ENCODE data around the gene CORIN. TPM values are rescaled to one million over a fixed set of nuclear protein-coding genes. Genes with fewer than 3 reads are reported as not detected.

CORIN gene
- total and polyA plus RNA-seq, 2 experiments from 2014 or later: not detected

DNA sequence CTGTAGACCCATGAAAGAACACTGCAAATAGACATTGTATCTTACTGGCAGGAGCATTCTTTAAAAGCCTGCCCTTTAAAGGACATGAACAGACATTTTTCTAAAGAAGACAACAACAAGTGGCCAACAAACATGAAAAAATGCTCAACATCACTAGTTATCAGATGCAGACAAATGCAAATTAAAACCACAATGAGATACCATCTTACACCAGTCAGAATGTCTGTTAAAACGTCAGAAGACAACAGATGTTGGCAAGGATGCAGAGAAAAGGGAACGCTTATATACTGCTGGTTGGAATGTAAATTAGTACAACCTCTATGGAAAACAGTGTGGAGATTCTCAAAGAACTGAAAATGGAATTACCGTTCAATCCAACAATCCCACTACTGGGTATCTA lies 275.6 kb downstream of the CORIN start (continued):
- TF ChIP-seq, protein P1, sequence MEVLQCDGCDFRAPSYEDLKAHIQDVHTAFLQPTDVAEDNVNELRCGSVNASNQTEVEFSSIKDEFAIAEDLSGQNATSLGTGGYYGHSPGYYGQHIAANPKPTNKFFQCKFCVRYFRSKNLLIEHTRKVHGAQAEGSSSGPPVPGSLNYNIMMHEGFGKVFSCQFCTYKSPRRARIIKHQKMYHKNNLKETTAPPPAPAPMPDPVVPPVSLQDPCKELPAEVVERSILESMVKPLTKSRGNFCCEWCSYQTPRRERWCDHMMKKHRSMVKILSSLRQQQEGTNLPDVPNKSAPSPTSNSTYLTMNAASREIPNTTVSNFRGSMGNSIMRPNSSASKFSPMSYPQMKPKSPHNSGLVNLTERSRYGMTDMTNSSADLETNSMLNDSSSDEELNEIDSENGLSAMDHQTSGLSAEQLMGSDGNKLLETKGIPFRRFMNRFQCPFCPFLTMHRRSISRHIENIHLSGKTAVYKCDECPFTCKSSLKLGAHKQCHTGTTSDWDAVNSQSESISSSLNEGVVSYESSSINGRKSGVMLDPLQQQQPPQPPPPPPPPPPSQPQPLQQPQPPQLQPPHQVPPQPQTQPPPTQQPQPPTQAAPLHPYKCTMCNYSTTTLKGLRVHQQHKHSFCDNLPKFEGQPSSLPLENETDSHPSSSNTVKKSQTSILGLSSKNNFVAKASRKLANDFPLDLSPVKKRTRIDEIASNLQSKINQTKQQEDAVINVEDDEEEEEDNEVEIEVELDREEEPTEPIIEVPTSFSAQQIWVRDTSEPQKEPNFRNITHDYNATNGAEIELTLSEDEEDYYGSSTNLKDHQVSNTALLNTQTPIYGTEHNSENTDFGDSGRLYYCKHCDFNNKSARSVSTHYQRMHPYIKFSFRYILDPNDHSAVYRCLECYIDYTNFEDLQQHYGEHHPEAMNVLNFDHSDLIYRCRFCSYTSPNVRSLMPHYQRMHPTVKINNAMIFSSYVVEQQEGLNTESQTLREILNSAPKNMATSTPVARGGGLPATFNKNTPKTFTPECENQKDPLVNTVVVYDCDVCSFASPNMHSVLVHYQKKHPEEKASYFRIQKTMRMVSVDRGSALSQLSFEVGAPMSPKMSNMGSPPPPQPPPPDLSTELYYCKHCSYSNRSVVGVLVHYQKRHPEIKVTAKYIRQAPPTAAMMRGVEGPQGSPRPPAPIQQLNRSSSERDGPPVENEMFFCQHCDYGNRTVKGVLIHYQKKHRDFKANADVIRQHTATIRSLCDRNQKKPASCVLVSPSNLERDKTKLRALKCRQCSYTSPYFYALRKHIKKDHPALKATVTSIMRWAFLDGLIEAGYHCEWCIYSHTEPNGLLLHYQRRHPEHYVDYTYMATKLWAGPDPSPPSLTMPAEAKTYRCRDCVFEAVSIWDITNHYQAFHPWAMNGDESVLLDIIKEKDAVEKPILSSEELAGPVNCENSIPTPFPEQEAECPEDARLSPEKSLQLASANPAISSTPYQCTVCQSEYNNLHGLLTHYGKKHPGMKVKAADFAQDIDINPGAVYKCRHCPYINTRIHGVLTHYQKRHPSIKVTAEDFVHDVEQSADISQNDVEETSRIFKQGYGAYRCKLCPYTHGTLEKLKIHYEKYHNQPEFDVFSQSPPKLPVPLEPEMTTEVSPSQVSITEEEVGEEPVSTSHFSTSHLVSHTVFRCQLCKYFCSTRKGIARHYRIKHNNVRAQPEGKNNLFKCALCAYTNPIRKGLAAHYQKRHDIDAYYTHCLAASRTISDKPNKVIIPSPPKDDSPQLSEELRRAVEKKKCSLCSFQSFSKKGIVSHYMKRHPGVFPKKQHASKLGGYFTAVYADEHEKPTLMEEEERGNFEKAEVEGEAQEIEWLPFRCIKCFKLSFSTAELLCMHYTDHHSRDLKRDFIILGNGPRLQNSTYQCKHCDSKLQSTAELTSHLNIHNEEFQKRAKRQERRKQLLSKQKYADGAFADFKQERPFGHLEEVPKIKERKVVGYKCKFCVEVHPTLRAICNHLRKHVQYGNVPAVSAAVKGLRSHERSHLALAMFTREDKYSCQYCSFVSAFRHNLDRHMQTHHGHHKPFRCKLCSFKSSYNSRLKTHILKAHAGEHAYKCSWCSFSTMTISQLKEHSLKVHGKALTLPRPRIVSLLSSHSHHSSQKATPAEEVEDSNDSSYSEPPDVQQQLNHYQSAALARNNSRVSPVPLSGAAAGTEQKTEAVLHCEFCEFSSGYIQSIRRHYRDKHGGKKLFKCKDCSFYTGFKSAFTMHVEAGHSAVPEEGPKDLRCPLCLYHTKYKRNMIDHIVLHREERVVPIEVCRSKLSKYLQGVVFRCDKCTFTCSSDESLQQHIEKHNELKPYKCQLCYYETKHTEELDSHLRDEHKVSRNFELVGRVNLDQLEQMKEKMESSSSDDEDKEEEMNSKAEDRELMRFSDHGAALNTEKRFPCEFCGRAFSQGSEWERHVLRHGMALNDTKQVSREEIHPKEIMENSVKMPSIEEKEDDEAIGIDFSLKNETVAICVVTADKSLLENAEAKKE (CRISPR knock-in tag; IDR thresholded peaks at IDR 0.05): no peak
- no peak for TF ChIP-seq STAT1 (IDR thresholded peaks at IDR 0.05; ENCODE audit: unreplicated experiment)

DNA sequence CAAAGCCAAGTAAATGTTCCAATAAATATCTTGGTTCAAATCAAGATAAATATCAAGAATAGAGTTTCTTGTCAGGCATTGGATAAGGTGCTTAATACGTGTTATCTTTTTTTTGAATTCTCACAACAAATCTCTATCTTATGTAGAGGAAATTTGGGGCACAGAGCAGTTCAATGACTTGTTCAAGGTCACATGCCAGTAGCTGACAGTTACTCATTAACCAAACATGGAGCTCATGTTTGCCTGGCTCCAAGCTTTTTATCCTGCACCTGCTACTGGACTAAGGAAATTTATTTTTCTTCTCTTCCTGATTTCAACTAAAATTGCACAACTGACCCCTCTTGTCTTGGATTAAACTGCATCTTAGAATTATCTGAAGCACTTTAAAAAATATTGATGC lies 276.5 kb downstream of the CORIN start:
- H3K79me2 ChIP-seq (replicated peaks; ENCODE audit: insufficient read depth): no peaks in the 10 kb centered on the region
- Mint-ChIP-seq H3K9me3 (no peaks in the 10 kb centered on the region), H3K36me3 (ENCODE audit: low read depth) (no peaks in the 10 kb centered on the region), H3K4me1 (peaks cover 4% of the 10 kb centered on the region; the same call in 2 of the 3 replicates), H3K27ac (no peak overlapping the region), H3K4me3 (no peak overlapping the region), H3K27me3 (ENCODE audit: insufficient read depth, low read depth, poor library complexity) (peaks cover 4% of the 10 kb centered on the region)
- no peaks in the 10 kb centered on the region for H4K20me1 ChIP-seq (replicated peaks; ENCODE audit: insufficient read depth)
- no peaks in the 10 kb centered on the region for H3K9me2 ChIP-seq (ENCODE audit: insufficient read depth)
- no peaks in the 10 kb centered on the region for H3K27me3 ChIP-seq (ENCODE audit: insufficient read depth)
- H3F3A ChIP-seq (replicated peaks; ENCODE audit: low read depth): no peaks in the 10 kb centered on the region
- H3K4me3 ChIP-seq: no peak overlapping the region
- H2AFZ ChIP-seq: no peak overlapping the region
- no peaks in the 10 kb centered on the region for H3K36me3 ChIP-seq (ENCODE audit: insufficient read depth)
- no peaks in the 10 kb centered on the region for H3K4me1 ChIP-seq (ENCODE audit: insufficient read depth)
- no peak overlapping the region for H3K27ac ChIP-seq (ENCODE audit: low read depth)
- no peak overlapping the region for H3K4me2 ChIP-seq
- TF ChIP-seq NANOG (IDR thresholded peaks at IDR 0.05; ENCODE audit: borderline replicate concordance): no peak
- TF ChIP-seq ZNF331 (CRISPR knock-in tag; IDR thresholded peaks at IDR 0.05; ENCODE audit: low read depth): no peak
- no peak for TF ChIP-seq JUNB (IDR thresholded peaks at IDR 0.05; ENCODE audit: unreplicated experiment)
- TF ChIP-seq, protein P2, sequence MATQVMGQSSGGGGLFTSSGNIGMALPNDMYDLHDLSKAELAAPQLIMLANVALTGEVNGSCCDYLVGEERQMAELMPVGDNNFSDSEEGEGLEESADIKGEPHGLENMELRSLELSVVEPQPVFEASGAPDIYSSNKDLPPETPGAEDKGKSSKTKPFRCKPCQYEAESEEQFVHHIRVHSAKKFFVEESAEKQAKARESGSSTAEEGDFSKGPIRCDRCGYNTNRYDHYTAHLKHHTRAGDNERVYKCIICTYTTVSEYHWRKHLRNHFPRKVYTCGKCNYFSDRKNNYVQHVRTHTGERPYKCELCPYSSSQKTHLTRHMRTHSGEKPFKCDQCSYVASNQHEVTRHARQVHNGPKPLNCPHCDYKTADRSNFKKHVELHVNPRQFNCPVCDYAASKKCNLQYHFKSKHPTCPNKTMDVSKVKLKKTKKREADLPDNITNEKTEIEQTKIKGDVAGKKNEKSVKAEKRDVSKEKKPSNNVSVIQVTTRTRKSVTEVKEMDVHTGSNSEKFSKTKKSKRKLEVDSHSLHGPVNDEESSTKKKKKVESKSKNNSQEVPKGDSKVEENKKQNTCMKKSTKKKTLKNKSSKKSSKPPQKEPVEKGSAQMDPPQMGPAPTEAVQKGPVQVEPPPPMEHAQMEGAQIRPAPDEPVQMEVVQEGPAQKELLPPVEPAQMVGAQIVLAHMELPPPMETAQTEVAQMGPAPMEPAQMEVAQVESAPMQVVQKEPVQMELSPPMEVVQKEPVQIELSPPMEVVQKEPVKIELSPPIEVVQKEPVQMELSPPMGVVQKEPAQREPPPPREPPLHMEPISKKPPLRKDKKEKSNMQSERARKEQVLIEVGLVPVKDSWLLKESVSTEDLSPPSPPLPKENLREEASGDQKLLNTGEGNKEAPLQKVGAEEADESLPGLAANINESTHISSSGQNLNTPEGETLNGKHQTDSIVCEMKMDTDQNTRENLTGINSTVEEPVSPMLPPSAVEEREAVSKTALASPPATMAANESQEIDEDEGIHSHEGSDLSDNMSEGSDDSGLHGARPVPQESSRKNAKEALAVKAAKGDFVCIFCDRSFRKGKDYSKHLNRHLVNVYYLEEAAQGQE (IDR thresholded peaks at IDR 0.05; ENCODE audit: unreplicated experiment): no peak
- TF ChIP-seq, protein P3, sequence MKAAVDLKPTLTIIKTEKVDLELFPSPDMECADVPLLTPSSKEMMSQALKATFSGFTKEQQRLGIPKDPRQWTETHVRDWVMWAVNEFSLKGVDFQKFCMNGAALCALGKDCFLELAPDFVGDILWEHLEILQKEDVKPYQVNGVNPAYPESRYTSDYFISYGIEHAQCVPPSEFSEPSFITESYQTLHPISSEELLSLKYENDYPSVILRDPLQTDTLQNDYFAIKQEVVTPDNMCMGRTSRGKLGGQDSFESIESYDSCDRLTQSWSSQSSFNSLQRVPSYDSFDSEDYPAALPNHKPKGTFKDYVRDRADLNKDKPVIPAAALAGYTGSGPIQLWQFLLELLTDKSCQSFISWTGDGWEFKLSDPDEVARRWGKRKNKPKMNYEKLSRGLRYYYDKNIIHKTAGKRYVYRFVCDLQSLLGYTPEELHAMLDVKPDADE (IDR thresholded peaks at IDR 0.05): no peak
- TF ChIP-seq STAT1 (IDR thresholded peaks at IDR 0.05; ENCODE audit: unreplicated experiment): no peak
- TF ChIP-seq CREB1 (CRISPR knock-in tag; IDR thresholded peaks at IDR 0.05; ENCODE audit: low read depth): no peak
- TF ChIP-seq POLR2AphosphoS5 (IDR thresholded peaks at IDR 0.05; ENCODE audit: low read depth): no peak
- TF ChIP-seq EZH2 (IDR thresholded peaks at IDR 0.05; ENCODE audit: low read depth, unreplicated experiment): no peak
- DNase-seq (ENCODE audit: low spot score) (no peak), ATAC-seq (no peak)

Measured in GM23338 (cell line).